HG02623 (cell line): ENCODE data around the gene ERC2.

Experiments used
- ATAC-seq: cut with Tn5 transposase; IDR thresholded peaks from one replicate; pipeline ENCODE4 v1.9.1; 2021; ENCODE audit warnings: moderate library complexity; ENCODE audit not compliant: unreplicated experiment

The ERC2 gene

DNA sequence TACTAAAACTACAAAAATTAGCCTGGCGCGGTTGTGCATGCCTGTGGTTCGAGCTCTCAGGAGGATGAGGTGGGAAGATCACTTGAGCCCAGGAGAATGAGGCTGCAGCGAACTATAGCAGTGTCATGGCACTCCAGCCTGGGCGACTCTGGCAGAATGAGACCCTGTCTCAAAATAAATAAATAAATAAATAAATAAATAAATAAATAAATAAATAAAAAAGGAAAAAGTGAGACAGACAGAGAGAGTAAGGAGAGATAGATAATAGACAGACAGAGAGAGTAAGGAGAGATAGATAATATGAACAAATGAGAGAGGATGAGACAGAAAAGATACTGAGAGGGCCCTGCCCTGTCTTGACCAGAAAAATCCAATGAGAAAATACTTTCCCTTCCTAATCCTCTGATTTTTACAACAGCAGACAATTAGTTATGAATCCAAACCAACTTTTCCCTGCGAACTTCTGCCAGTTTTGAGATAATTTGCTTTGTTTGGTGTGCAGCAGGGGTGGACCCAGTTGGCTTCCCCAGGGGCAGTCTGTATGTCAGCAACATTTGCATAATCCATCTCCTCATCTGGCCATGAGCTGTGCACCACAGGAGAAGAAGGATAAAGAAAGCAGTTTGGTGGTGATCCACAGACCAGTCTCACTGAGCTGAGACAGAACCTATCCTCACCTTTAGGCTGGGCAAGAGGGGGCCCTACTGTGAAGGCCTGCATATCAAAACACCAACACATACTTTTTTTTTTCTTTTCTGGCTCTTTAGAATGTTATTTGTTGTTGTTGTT is 692.7 kb downstream of the ERC2 start:
- ATAC-seq = no peak

DNA sequence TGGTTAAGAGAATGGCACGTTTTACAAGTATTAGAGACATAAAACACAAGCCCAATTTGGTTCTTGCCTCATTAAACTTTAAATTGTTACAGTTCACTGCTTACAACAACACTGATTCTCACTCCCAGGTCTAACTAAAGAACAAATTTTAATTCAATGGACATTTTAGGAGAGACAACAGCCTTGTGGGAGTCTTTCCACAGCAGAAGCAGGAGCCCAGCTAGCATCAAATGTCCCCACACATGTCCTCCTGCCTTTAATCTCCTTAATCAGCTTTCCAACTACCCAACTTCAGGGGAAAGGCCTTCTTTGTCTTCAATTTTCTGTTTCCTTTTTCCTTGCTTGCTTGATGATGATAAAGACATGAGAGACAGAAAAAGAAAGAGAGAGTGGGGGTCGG is 693.4 kb downstream of the ERC2 start:
- ATAC-seq = no peak

DNA sequence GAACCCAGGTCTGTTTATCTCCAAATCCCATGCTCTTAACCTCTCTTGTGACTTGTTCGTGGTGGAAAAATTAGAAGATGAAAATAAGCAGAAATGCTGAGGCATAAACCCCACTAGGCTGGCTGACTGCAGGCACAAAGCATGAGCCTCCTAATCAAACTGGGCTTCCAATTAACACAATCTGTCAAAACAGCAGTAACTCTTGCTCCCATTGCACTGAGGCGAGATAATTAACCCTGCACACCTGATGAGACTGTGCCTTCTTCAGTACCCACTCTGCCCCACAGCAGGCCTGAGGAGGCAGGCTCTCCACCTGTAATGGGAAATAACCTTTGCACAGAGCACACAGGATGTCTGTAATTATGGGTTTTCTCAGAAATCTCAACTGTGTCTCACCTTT is 696.8 kb downstream of the ERC2 start:
- no peak for ATAC-seq

DNA sequence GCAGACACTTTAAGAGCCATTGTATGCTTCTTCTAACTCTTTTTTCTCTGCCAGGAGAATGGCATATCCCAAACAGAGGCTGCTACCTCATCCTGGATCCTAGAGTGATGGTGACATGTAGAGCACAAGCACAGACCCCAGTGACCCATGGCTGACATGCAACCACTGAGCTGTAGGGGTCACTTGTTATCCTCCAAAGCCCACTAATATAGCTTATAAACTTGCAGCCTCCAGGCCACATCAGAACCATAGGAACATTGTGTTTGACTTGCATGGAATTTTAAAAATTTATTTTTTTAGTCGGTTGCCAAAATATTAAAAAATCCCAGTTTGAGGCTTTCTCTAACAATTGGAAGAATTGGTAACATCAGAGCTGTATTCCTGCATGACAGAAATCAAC is 698.2 kb downstream of the ERC2 start:
- ATAC-seq = no peak

DNA sequence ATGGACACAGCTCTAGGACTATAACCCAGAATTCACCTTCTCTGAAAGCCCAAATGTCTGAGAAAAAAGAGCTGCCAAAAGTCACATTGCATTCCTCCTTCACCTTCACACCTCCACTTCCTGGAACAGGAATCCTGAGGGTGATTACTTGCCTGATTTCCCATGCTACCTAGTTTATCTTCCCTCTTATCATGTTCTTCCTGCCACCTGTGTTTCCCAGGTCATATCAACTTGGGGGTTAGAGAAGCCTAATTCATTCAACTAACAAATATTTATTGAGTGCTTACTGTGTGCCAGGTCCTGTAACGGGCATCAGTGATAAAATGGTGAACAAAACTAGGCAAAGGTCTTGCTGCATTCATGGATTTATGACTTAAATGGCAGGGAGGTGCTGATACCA is 701.5 kb downstream of the ERC2 start:
- ATAC-seq = no peak

DNA sequence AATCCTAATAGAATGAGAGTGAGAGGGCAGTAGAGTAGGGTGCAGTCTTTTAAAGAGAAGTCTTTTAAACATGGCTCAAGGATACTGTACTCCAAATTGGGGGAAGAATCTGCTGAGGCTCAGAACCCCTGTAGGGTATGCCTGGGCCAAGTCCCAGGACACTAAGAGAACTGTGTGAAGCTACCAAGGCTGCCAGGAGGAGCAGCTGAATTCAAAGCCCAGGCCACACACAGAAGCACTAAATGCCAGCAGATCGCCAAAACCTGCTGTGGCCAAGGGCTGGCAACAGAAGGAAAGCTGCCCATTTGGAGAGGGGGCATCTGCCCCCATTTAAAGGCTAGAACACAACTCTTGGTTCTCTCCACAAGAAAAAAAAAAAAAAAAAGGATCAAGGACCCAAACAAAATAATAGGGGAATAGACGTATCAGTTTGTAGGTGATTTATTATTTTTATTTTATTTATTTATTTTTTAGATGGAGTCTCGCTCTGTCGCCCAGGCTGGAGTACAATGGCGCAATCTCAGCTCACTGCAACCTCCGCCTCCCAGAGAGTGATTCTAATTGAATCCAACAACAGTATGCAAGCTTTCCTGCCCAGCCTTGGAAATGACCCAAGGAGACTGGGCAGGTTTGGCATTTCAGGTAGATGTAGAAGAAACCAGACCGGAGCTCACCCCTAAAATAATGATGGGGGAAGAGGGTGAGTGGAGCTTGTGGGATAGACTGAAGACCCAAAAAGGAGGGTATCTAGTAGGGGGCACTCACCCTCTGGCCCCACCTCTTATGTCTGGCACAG is 702.2 kb downstream of the ERC2 start:
- no peak for ATAC-seq

DNA sequence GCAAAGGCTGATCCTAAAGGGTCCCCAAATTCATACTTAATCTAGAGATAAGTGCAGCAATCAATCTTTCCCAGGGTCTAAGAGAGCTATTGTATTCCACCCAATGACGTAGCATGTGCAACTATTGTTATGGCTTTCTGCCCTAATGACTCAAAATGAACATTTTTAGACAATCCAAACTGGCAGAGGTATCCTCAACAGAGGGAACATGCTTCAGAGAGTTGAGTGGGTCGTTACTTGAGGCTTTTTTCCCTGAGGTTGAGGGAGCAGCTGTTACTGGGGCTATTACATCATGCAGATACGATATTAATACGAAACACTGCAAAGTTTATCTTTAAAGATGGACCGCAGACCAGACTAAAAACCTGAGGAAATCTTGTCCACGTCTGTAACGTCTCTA is 702.9 kb downstream of the ERC2 start:
- ATAC-seq = no peak

DNA sequence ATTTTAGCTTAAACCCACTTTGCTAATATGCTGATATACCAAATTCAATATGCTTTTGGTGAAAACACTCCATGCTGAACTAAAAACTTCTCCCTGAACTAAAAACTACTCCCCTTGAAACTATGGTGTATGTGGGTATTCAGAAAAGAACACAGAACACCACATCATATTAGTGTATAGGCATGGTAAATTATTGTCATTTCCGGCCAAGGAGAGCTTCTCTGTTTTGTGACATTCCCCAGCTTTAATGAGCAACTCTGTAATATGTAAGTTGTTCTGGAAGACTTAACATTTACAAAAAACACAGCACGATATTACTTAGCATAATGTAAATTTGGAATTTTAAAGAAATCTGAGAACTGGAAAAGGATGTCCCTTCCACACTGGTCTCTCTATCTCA is 711.3 kb downstream of the ERC2 start:
- no peak for ATAC-seq

DNA sequence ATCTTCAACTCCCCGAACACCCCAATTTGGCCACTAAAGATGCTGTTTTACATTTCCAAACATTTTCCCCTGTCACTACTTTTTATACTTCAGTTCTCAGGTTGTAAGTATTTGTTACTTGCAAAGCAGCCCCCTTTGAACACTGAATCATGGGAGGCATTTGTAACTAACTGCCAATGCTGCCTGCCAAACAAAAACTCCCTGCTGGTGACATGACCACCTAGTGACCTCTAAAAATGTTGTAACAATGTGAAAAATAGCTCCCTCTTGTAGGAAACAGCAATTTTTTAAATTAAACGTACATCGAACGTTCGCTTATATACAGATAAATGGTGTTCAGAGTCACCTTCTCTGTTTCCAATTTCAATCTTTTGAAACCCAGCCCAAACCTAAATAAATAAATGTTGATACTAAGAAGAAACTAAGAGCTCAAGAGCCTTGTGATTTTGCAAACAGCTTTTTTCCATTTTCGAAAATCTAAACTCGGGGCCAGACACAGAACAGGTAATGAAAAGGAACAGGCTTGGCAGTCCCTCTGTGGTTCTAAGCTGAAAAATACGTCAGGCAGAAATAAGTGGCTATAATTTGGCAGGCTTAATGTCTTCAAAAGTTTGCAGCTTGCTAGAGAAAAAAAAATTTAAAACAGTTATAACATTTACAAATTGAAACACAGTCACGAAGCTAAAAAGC is 712.6 kb downstream of the ERC2 start:
- ATAC-seq = no peak

DNA sequence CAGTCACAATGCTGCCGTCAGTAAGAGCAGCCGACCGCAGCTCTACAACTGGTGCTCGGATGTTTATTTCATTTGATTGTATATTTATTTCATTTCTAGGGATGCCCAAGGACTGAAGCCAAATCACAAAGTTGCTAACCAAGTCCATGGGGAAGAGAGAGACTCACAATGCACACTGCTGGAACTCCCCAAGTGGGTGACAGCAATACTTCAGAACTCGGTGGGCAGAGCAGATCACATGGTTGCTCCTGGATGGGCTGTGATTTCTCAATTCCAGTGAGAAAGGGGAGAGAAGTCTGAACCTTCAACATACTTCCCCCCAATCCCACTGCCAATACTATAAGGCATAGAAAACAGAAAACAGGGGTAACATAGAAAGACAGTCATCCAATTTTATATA is 715.4 kb downstream of the ERC2 start:
- ATAC-seq = no peak

DNA sequence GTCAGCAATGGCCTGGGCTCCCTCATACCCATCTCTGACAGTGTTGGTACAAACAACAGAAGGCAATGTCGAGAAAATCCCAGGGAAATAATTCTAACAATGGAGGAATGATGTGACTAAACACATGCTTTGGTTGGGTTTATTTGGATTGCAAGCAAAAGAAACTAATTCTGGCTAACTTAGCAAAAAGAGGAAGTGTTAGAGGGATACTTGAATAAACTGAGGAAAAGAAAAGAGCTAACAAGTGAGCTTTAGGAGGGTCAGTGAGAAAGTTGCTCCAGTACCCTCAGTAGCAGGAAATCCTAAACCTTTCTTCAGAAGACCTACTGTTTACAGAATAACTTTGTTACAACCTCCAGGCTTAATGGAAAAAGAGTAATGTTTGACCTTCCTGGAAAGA is 716.5 kb downstream of the ERC2 start:
- no peak for ATAC-seq

DNA sequence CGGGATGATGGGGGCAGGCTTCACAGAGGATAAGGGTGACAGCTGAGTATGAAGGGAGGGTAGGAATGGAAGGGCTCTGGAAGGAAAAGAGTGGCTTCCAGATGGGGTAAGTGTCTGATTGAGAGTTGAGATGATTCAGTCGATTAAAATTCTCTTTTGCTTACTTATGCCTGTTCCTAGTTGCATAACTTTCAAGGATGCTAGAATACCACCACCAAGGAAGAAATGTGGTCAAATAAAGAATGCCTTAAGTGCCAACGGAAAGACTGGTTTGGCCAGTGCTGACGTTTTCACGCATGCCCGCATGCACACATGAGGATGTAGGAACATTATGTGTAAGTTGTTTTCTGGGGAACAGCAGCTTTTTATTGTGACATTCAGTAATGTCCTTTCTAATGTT is 717.7 kb downstream of the ERC2 start:
- ATAC-seq = no peak

DNA sequence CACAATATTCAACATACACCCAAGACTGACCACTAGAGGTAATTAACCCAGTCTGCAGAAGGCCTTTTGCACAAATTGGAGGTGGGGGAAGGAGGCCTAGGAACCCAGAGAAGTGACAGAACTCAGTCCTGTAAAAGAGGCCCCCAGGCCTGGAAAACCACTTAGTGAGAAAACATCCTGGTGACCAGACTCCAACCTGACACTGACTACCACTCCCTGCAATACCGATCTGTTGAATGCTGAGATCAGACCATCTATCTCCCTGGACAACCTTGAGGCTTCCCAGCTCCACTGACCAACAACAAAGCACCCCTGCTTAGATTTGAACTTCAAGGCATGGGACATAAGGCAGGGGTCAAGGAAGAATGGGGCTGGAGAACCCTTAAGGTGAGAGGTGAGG is 719.2 kb downstream of the ERC2 start:
- no peak for ATAC-seq

DNA sequence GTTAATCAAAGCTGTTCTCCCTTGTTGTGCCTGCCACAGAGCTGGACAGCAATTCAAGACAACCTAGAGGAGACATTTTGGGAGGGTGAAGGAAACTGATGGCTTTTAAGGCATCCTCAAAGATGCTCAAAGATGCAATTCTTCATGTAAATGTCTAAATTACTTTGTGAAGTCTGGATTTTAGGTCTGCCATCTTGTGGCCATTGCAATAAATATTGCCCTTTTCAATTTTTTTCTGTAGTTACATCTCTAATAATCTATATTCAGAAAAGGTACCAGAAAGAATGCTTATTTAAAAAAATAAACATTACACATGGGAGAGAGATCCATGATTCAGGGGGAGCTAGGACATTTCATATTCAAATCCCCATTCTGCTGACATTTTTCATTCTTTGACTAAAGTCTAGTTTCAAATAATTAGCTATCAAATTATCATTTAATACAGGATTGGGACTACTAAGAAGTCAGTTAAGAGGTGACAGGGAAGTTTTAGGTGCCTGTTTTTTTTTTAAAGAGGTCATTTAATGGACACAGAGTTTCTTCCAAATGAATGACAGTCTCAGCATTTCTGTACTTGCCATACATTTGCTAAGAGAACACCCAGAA is 721.4 kb downstream of the ERC2 start:
- no peak for ATAC-seq

DNA sequence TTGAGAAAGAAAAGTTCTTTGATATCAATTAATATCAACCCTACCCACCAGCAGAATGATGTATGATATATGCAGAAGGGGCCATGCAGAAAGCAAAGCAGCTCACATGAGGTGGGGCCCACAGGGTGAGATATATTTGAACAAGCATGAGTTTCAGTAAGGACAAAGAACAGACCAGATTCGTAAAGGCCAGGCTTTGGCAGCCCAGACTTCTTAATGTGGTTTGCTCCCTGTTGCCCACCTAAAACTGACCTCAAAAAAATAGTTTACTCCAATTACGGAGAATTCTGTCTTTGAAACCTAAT is 725.5 kb downstream of the ERC2 start:
- ATAC-seq = no peak

DNA sequence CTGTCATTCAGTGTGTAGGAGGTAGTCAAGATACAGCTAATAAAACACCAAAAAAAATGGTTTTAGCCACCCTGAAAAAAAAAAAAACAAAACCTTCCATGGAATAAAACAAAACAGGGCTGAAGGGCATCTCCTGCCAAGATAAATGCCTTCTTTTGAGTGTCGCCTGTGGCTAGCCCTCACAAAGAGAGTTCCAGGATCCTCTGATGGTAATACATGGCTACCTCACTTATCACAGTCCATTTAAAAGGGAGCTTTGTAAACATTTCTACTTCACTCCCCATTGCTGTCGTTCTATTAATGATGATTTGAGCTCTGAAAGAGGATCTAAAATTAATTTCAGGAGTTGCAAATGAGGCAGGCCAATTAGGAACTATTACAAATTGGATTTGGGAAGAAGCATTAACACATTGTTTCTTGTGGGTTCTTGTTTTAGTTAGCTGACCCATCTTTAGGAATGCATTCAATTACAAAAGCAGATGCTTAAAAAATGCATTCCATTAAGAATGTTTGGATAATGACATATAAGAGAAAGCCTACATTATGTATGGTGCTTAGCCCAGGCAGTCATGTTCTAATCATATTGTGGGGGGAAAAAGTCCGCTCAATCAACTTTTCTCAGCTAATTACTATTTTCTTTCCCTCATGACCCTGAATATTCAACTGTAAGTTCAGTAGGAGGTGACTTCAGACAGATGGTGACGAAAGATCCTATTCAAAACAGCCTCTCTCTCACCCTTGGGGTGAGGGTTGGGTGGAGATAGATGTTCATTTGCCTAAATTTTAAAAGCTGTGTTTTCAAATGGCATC is 726.0 kb downstream of the ERC2 start:
- ATAC-seq = no peak

DNA sequence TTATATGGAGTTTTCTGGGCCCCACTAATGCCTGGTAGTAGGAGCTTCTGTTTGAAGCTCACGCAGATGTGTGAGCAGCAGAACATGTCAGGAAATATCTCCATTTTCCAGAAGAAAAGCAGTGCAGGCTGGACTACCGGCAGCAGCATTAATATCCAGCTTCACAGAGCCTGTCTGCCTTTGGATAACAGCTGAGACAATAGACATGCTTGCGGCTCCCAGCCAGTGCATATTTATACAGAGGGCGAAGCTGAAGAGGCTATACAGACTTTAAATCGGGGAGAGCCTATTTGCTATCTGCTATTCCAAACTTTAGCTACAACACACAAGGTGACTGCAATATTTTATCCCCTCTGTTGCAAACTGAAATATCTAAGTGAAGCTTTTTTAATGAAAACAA is 731.1 kb downstream of the ERC2 start:
- no peak for ATAC-seq

DNA sequence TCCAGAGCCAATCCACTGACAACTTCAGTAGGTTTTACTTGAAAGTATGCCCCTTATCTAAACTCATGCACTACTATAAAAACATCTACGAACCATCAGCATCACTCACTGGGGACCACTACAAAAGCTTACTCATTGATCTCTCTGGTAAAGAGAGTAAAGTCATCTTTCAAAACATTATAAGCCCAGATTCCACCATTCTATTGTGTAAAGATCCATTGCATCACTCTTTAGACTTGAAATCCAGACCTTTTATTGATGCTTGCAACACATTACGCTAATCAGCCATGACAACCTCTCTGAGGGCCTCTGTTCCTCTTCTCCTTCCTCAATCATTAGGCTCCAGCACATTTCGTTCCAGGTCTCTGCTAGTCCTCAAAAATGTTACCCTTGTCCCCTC is 732.3 kb downstream of the ERC2 start:
- no peak for ATAC-seq

DNA sequence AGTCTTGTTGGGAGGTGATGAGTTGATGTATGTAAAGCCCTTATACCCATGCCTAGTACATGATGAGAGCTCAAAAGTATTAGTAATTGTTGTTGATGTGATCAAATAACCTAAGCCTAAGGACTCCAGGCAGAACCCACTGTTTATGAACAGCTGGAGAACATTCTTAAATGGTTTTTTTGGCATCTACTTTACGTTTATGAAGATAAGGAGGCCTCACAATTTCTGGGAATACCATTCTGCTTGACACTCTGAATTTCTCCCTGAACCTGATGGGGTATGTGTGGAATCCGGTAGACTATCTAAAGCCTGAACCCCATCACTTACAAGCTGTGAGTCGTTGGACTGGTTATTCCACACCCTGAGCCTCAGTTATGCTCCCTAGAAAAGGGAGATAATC is 736.5 kb downstream of the ERC2 start:
- ATAC-seq = no peak

DNA sequence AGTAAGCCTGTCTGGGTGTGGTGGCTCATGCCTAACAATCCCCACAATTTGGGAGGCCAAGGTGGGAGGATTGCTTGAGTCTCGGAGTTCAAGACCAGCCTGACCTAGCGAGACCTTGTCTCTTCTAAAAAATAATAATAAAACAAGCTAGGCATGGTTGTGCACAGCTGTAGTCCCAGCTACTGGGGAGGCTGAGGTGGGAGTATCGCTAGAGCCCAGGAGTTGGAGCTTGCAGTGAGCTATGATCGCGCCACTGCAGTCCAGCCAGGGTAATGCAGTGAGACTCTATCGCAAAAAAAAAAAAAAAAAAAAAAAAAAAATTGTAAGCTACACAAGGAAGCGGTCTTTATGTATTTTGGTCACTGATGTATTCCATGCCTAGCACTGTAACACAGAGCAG is 738.7 kb downstream of the ERC2 start:
- ATAC-seq = no peak
